IMR-90 (cell line): ENCODE results near the gene CTNND2. TPM values are rescaled to one million over a fixed set of nuclear protein-coding genes. Genes with fewer than 3 reads are reported as not detected.

ENCODE experiments used
- ATAC-seq: fragments of 200-7000 bp; cut with Tn5 transposase; 2 replicates; pipeline ENCODE4 v1.9.1; 2020; ENCODE audit warnings: low read depth, mild to moderate bottlenecking, moderate library complexity
- BruUV-seq: library from RNA; stranded (reverse); fragments of 400-500 nt; replicated peaks from 2 replicates; lab custom pipeline; 2021; lab: Mats Ljungman, UMichigan
- CTCF ChIA-PET: fragments of 300-600 bp; formaldehyde crosslinking; extraction: SDS; loops from one replicate; lab custom pipeline; 2021; ENCODE audit warnings: antibody characterized with exemption; lab: Yijun Ruan, JAX
- POLR2A ChIA-PET: fragments of 300-600 bp; sonication (Branson Sonifier 250); formaldehyde crosslinking; loops from one replicate; lab custom pipeline; 2022; ENCODE audit warnings: antibody characterized with exemption; ENCODE audit not compliant: unreplicated experiment; lab: Charles Lee
- DNase-seq: peaks from one replicate; pipeline ENCODE4 v3.0.0; 2013
- H2AFZ ChIP-seq: replicated peaks from 2 replicates; pipeline ENCODE3; 2013; ENCODE audit warnings: low read length, mild to moderate bottlenecking; ENCODE audit not compliant: poor library complexity
- H2AK5ac ChIP-seq: 2 replicates; pipeline ENCODE4 v1.6.1; 2013; ENCODE audit warnings: low read depth, low read length, inconsistent platforms
- H2AK9ac ChIP-seq: replicated peaks from 2 replicates; pipeline ENCODE3; 2013; ENCODE audit warnings: mild to moderate bottlenecking, low read depth, low read length, moderate library complexity; ENCODE audit not compliant: poor library complexity
- H2BK120ac ChIP-seq: 2 replicates; pipeline ENCODE4 v1.6.1; 2013; ENCODE audit warnings: low read depth, low read length, inconsistent platforms
- H2BK15ac ChIP-seq: 3 replicates; pipeline ENCODE4 v1.6.1; 2013; ENCODE audit warnings: low read depth, low read length, inconsistent platforms
- H2BK20ac ChIP-seq: 2 replicates; pipeline ENCODE4 v1.6.1; 2013; ENCODE audit warnings: low read depth, mild to moderate bottlenecking, inconsistent platforms, low read length, moderate library complexity
- H2BK5ac ChIP-seq: 2 replicates; pipeline ENCODE4 v1.6.1; 2013; ENCODE audit warnings: mild to moderate bottlenecking, low read depth, low read length, inconsistent platforms; ENCODE audit not compliant: poor library complexity, severe bottlenecking
- H3K14ac ChIP-seq: replicated peaks from 2 replicates; pipeline ENCODE4 v1.6.1; 2013; ENCODE audit warnings: low read depth, low read length, inconsistent platforms
- H3K18ac ChIP-seq: 2 replicates; pipeline ENCODE4 v1.6.1; 2013; ENCODE audit warnings: low read depth, low read length, control low read depth
- H3K23ac ChIP-seq: 2 replicates; pipeline ENCODE4 v1.6.1; 2013; ENCODE audit warnings: low read depth, low read length, inconsistent platforms
- H3K27ac ChIP-seq: 2 replicates; pipeline ENCODE4 v1.5.1; 2013; ENCODE audit warnings: mild to moderate bottlenecking, control low read depth, low read length; ENCODE audit not compliant: insufficient read depth
- H3K27me3 ChIP-seq: 2 replicates; pipeline ENCODE4 v1.6.1; 2013; ENCODE audit warnings: low read length; ENCODE audit not compliant: control insufficient read depth, insufficient read depth
- H3K36me3 ChIP-seq: 2 replicates; pipeline ENCODE4 v1.6.1; 2013; ENCODE audit warnings: low read length, mixed read lengths; ENCODE audit not compliant: control insufficient read depth, insufficient read depth
- H3K4ac ChIP-seq: 2 replicates; pipeline ENCODE4 v1.6.1; 2013; ENCODE audit warnings: low read depth, low read length, inconsistent platforms
- H3K4me1 ChIP-seq: 2 replicates; pipeline ENCODE4 v1.6.1; 2013; ENCODE audit warnings: low read length, mixed read lengths; ENCODE audit not compliant: control insufficient read depth, insufficient read depth
- H3K4me2 ChIP-seq: 2 replicates; pipeline ENCODE4 v1.6.1; 2013; ENCODE audit warnings: low read depth, mild to moderate bottlenecking, control low read depth, low read length, moderate library complexity
- H3K4me3 ChIP-seq: 2 replicates; pipeline ENCODE4 v1.5.1; 2013; ENCODE audit warnings: low read depth, mild to moderate bottlenecking, control low read depth, low read length, moderate library complexity; ENCODE audit not compliant: insufficient read depth
- H3K56ac ChIP-seq: 2 replicates; pipeline ENCODE4 v1.6.1; 2013; ENCODE audit warnings: low read length, inconsistent platforms; ENCODE audit not compliant: insufficient read depth; ENCODE audit errors: extremely low read depth
- H3K79me1 ChIP-seq, 2 experiments: 2 replicates each; pipeline ENCODE4 v1.6.1; 2013; ENCODE audit warnings: low read length in 2 of 2, inconsistent platforms in 1 of 2, low read depth in 1 of 2
- H3K9ac ChIP-seq: 2 replicates; pipeline ENCODE4 v1.6.1; 2013; ENCODE audit warnings: low read depth, low read length, control low read depth
- H3K9me1 ChIP-seq: 2 replicates; pipeline ENCODE4 v1.6.1; 2013; ENCODE audit warnings: low read length, inconsistent platforms; ENCODE audit not compliant: insufficient read depth
- H3K9me3 ChIP-seq: 2 replicates; pipeline ENCODE4 v1.6.1; 2013; ENCODE audit warnings: low read length; ENCODE audit not compliant: control insufficient read depth, insufficient read depth
- H4K20me1 ChIP-seq: 2 replicates; pipeline ENCODE4 v1.6.1; 2013; ENCODE audit warnings: low read length, inconsistent platforms; ENCODE audit not compliant: insufficient read depth
- H4K5ac ChIP-seq: 2 replicates; pipeline ENCODE4 v1.6.1; 2013; ENCODE audit warnings: mild to moderate bottlenecking, low read depth, low read length, control low read depth
- H4K8ac ChIP-seq, 2 experiments: 2 replicates each; pipeline ENCODE4 v1.6.1; 2013; ENCODE audit warnings: low read depth in 2 of 2, low read length in 2 of 2, control low read depth in 1 of 2, inconsistent platforms in 1 of 2
- H4K91ac ChIP-seq: 2 replicates; pipeline ENCODE4 v1.6.1; 2013; ENCODE audit warnings: low read depth, low read length, inconsistent platforms; ENCODE audit not compliant: insufficient read depth
- POLR2A ChIP-seq: IDR thresholded peaks from 2 replicates; pipeline ENCODE4 v1.6.1; 2012; ENCODE audit warnings: mild to moderate bottlenecking, low read depth, low read length
- RAD21 ChIP-seq: IDR thresholded peaks from 2 replicates; pipeline ENCODE4 v1.6.1; 2012; ENCODE audit warnings: low read length, improper control_type of control experiment
- WGBS, 2 experiments: methylation state at CpG; one replicate each; pipeline versions ENCODE4 v1.1.5 to v1.1.7; 2013; ENCODE audit warnings: missing lambda C conversion rate in 2 of 2; ENCODE audit not compliant: insufficient read length in 1 of 2; ENCODE audit errors: extremely low coverage in 2 of 2; 5-methylcytosine and 5-hydroxymethylcytosine counted together
- dilution Hi-C: fragments of 300-500 bp; cut with HindIII; formaldehyde crosslinking; loops from one replicate; pipeline ENCODE4 v1.14.3; 2018; ENCODE audit warnings: low sequenced_read_pairs; ENCODE audit not compliant: unreplicated experiment
- in situ Hi-C: fragments of 300-500 bp; cut with MboI; formaldehyde crosslinking; loops from 3 replicates; pipeline ENCODE4 v1.14.3; 2019; ENCODE audit warnings: low sequenced_read_pairs, inconsistent platforms, mixed read lengths
- intact Hi-C: fragments of 100-400 bp; cut with micrococcal nuclease; formaldehyde crosslinking; loops from 2 replicates; pipeline ENCODE4 v1.10.0; 2022
- polyA plus RNA-seq, 3 experiments: library from polyadenylated mRNA; depleted of rRNA; stranded (reverse); fragments of >200 nt; gene quantifications; 2 replicates each; pipeline ENCODE4 v1.2.3, GENCODE V29; 2012; ENCODE audit warnings: low replicate concordance in 1 of 3
- total RNA-seq: library from RNA; depleted of rRNA; stranded (reverse); fragments of >200 nt; gene quantifications from 2 replicates; pipeline ENCODE4 v1.2.3, GENCODE V29; 2012

The CTNND2 gene
- total and polyA plus RNA-seq, 2 of the 4 experiments (the other 2 are of a cell fraction) = not detected

GRCh38 chr5:11797132-11797531, 107.1 kb downstream of the CTNND2 start:
- Histone ChIP-seq H3K36me3 (no peaks in the 10 kb centered on the region), H4K5ac (no peak overlapping the region), H4K8ac (no peak overlapping the region), H2BK5ac (no peak overlapping the region), H3K4ac (no peak overlapping the region), H3K18ac (no peak overlapping the region), H2BK20ac (no peak overlapping the region), H3K4me2 (no peak overlapping the region), H3K79me1 (no peaks in the 10 kb centered on the region), H3K56ac (no peak overlapping the region), H3K4me3 (no peak overlapping the region), H3K14ac (no peak overlapping the region), H2BK120ac (no peak overlapping the region), H2AK5ac (no peak overlapping the region), H3K9me3 (peaks cover 6% of the 10 kb centered on the region; the same call in 1 of the 2 replicates), H2AFZ (no peak overlapping the region), H3K4me1 (no peaks in the 10 kb centered on the region), H2BK15ac (no peak overlapping the region), H3K27me3 (no peaks in the 10 kb centered on the region), H3K23ac (no peak overlapping the region), H3K9me1 (no peaks in the 10 kb centered on the region), H2AK9ac (no peak overlapping the region), H3K27ac (no peak overlapping the region), H4K91ac (no peak overlapping the region), H4K20me1 (no peaks in the 10 kb centered on the region), H3K9ac (no peak overlapping the region)
- WGBS, 2 experiments = no CpG with 5 or more reads among the region's 4 CpGs
- dilution Hi-C loops (no loop called here), intact Hi-C loops (loop anchor here (10.0 kb wide), 1 partner anchor 342 kb away; no protein-coding TSS in a partner anchor), in situ Hi-C loops (no loop called here)
- BruUV-seq = no TSS peak
- TF ChIP-seq RAD21 (no peak), POLR2A (no peak)
- ATAC-seq (no peak), DNase-seq (no peak)
- POLR2A ChIA-PET = no interaction called here
- CTCF ChIA-PET = no interaction called here
